HepG2 (cell line): ENCODE measurements around the gene PLSCR3. TPM values are rescaled to one million over a fixed set of nuclear protein-coding genes. Genes with fewer than 3 reads are reported as not detected.

ENCODE experiments used
- ATAC-seq: fragments of 200-7000 bp; cut with Tn5 transposase; 3 replicates; pipeline ENCODE4 v1.9.1; 2020; ENCODE audit warnings: mild to moderate bottlenecking, moderate library complexity
- BruUV-seq: library from RNA; stranded (reverse); fragments of 400-500 nt; replicated peaks from 2 replicates; lab custom pipeline; 2021; lab: Mats Ljungman, UMichigan
- CTCF ChIA-PET: fragments of 300-600 bp; formaldehyde crosslinking; extraction: SDS; loops from one replicate; lab custom pipeline; 2021; ENCODE audit warnings: low total read pairs, inconsistent platforms, low intra/inter-chr PET ratio; lab: Yijun Ruan, JAX
- POLR2A ChIA-PET: fragments of 350-600 bp; sonication (Branson Sonifier 250); formaldehyde crosslinking; loops from one replicate; lab custom pipeline; 2020; ENCODE audit warnings: antibody characterized with exemption, inconsistent platforms; lab: Yijun Ruan, JAX
- DNase-seq: peaks from one replicate; pipeline ENCODE4 v3.0.0-alpha.2; 2015; ENCODE audit warnings: low spot score
- FAIRE-seq: peaks from 3 replicates; lab custom pipeline; 2011; peaks lifted over from hg19 to GRCh38; lab: Jason Lieb, UNC
- H2AFZ ChIP-seq: one replicate; pipeline ENCODE4 v1.6.1; 2011; ENCODE audit warnings: low read length, inconsistent platforms
- H3K27ac ChIP-seq: fragments of 300-600 bp; 3 replicates; pipeline ENCODE4 v1.8.0; 2011; ENCODE audit warnings: mixed run types, mild to moderate bottlenecking, mixed read lengths, low read length, inconsistent platforms; ENCODE audit not compliant: insufficient read depth; ENCODE audit errors: extremely low read length
- H3K27me3 ChIP-seq, 2 experiments: fragments of 200-600 bp in 1 of 2; 2 replicates in 1 of 2; 3 replicates in 1 of 2; pipeline versions ENCODE4 v1.6.0 to v1.8.0; 2011; ENCODE audit warnings: low read length in 2 of 2, mild to moderate bottlenecking in 2 of 2, moderate library complexity in 2 of 2, inconsistent platforms in 1 of 2; ENCODE audit not compliant: insufficient read depth in 2 of 2, control insufficient read depth in 1 of 2
- H3K36me3 ChIP-seq, 2 experiments: fragments of 200-600 bp in 1 of 2; replicated peaks in 1 of 2; 2 replicates in 1 of 2; 3 replicates in 1 of 2; pipeline versions ENCODE4 v1.5.1 to v1.8.0; 2011; ENCODE audit warnings: low read length in 2 of 2, inconsistent platforms in 1 of 2; ENCODE audit not compliant: insufficient read depth in 2 of 2, control insufficient read depth in 1 of 2
- H3K4me1 ChIP-seq: 2 replicates; pipeline ENCODE4 v1.5.1; 2012; ENCODE audit warnings: low read length, inconsistent platforms; ENCODE audit not compliant: insufficient read depth
- H3K4me2 ChIP-seq: 2 replicates; pipeline ENCODE4 v1.6.0; 2011; ENCODE audit warnings: low read depth, low read length, inconsistent platforms
- H3K4me3 ChIP-seq, 3 experiments: fragments of 200-600 bp in 1 of 3; sonication (generic), shearing (Covaris generic) in 1 of 3; replicated peaks in 1 of 3; 2 replicates each; pipeline ENCODE4 v1.5.1; 2011 to 2016; ENCODE audit warnings: low read length in 3 of 3, inconsistent platforms in 2 of 3, low read depth in 2 of 3, mild to moderate bottlenecking in 2 of 3, control low read depth in 1 of 3, mixed read lengths in 1 of 3; ENCODE audit not compliant: insufficient read depth in 1 of 3
- H3K79me2 ChIP-seq: one replicate; pipeline ENCODE4 v1.6.1; 2011; ENCODE audit warnings: low read length, inconsistent platforms; ENCODE audit not compliant: insufficient read depth
- H3K9ac ChIP-seq: 2 replicates; pipeline ENCODE4 v1.6.0; 2011; ENCODE audit warnings: mild to moderate bottlenecking, low read depth, low read length, inconsistent platforms; ENCODE audit not compliant: insufficient read depth
- H3K9me3 ChIP-seq: 2 replicates; pipeline ENCODE4 v1.5.1; 2012; ENCODE audit warnings: mild to moderate bottlenecking, low read length
- H4K20me1 ChIP-seq: 2 replicates; pipeline ENCODE4 v1.6.0; 2011; ENCODE audit warnings: inconsistent platforms, mild to moderate bottlenecking, low read length, moderate library complexity; ENCODE audit not compliant: insufficient read depth
- CREM ChIP-seq, 2 experiments: sonication (generic) in 1 of 2; formaldehyde crosslinking in 1 of 2; IDR thresholded peaks; 2 replicates each; pipeline versions ENCODE4 v1.4.0 to v1.6.1; 2016 to 2020; ENCODE audit warnings: antibody characterized with exemption in 1 of 2, mild to moderate bottlenecking in 1 of 2, missing genetic modification reagents in 1 of 2
- DMAP1 ChIP-seq: IDR thresholded peaks from 2 replicates; pipeline ENCODE4 v1.6.1; 2016
- ERF ChIP-seq: IDR thresholded peaks from 2 replicates; pipeline ENCODE4 v1.6.1; 2018; ENCODE audit warnings: missing biosample characterization, missing genetic modification reagents
- KLF13 ChIP-seq: sonication (generic); formaldehyde crosslinking; IDR thresholded peaks from 2 replicates; pipeline ENCODE4 v1.4.0; 2020; ENCODE audit warnings: mild to moderate bottlenecking, missing genetic modification reagents
- MED1 ChIP-seq: sonication (generic); formaldehyde crosslinking; IDR thresholded peaks from 2 replicates; pipeline ENCODE4 v1.4.0; 2020; ENCODE audit warnings: missing genetic modification reagents
- NAIF1 ChIP-seq: sonication (generic); formaldehyde crosslinking; IDR thresholded peaks from 2 replicates; pipeline ENCODE4 v1.5.0; 2020; ENCODE audit warnings: mild to moderate bottlenecking, missing genetic modification reagents, borderline replicate concordance
- NFYC ChIP-seq: IDR thresholded peaks from 2 replicates; pipeline ENCODE4 v1.6.1; 2016; ENCODE audit warnings: missing genetic modification reagents, missing compliant biosample characterization
- PCBP1 ChIP-seq: fragments of 200-400 bp; formaldehyde crosslinking; IDR thresholded peaks from 2 replicates; pipeline ENCODE4 v1.6.1; 2017; ENCODE audit warnings: mild to moderate bottlenecking, low read depth, low read length, borderline replicate concordance
- PPARG ChIP-seq: conservative IDR thresholded peaks from 2 replicates; pipeline ENCODE4 v1.6.1; 2016; ENCODE audit warnings: missing biosample characterization, missing genetic modification reagents
- RFXAP ChIP-seq: sonication (generic); formaldehyde crosslinking; IDR thresholded peaks from 2 replicates; pipeline ENCODE4 v1.4.0; 2020; ENCODE audit warnings: missing genetic modification reagents, borderline replicate concordance
- SP140L ChIP-seq: sonication (generic); formaldehyde crosslinking; IDR thresholded peaks from 2 replicates; pipeline ENCODE4 v1.4.0; 2020; ENCODE audit warnings: missing genetic modification reagents, borderline replicate concordance
- SRF ChIP-seq: IDR thresholded peaks from 2 replicates; pipeline ENCODE4 v1.6.1; 2011; ENCODE audit warnings: mild to moderate bottlenecking, low read depth, low read length, moderate library complexity
- ZC3H13 ChIP-seq: sonication (generic); formaldehyde crosslinking; IDR thresholded peaks from 2 replicates; pipeline ENCODE4 v1.8.1; 2023; ENCODE audit warnings: mild to moderate bottlenecking, missing genetic modification reagents, moderate library complexity
- ZNF570 ChIP-seq: sonication (generic); formaldehyde crosslinking; IDR thresholded peaks from 2 replicates; pipeline ENCODE4 v1.4.0; 2020; ENCODE audit warnings: mild to moderate bottlenecking, missing genetic modification reagents, borderline replicate concordance
- ZNF709 ChIP-seq: sonication (generic); formaldehyde crosslinking; IDR thresholded peaks from 2 replicates; pipeline ENCODE4 v1.5.0; 2020; ENCODE audit warnings: mild to moderate bottlenecking, missing genetic modification reagents
- ZNF775 ChIP-seq: sonication (generic); formaldehyde crosslinking; IDR thresholded peaks from 2 replicates; pipeline ENCODE4 v1.4.0; 2020; ENCODE audit warnings: missing genetic modification reagents, mild to moderate bottlenecking, moderate library complexity, borderline replicate concordance
- ZNF790 ChIP-seq: sonication (generic); formaldehyde crosslinking; IDR thresholded peaks from 2 replicates; pipeline ENCODE4 v1.8.0; 2022; ENCODE audit warnings: missing genetic modification reagents, mild to moderate bottlenecking, borderline replicate concordance
- WGBS: methylation state at CpG from one replicate; pipeline ENCODE4 v1.1.6; 2017; ENCODE audit warnings: low lambda C conversion rate; 5-methylcytosine and 5-hydroxymethylcytosine counted together
- in situ Hi-C: cut with HindIII; loops from 2 replicates; pipeline ENCODE4 v1.10.0; 2017; ENCODE audit warnings: low pct_unique_long_range_greater_than_20kb; ENCODE audit not compliant: extremely low pct_ligation_motif_present
- intact Hi-C: fragments of 100-400 bp; cut with micrococcal nuclease; formaldehyde crosslinking; loops from one replicate; pipeline ENCODE4 v1.10.0; 2022; ENCODE audit not compliant: unreplicated experiment
- polyA plus RNA-seq, 8 experiments: library from polyadenylated mRNA; depleted of rRNA in 3 of 8; stranded (reverse) in 7 of 8; unstranded in 1 of 8; fragments of >200 nt; fragmentation: Illumina TruSeq in 4 of 8; extraction: Trizol in 4 of 8; gene quantifications; 2 replicates each; pipeline versions ENCODE4 v1.2.1 to v1.2.3, GENCODE V29; 2011 to 2016; ENCODE audit warnings: low read depth in 4 of 8, missing spikeins in 1 of 8, mixed read lengths in 1 of 8; ENCODE audit not compliant: insufficient read depth in 1 of 8
- total RNA-seq, 5 experiments: library from RNA; depleted of rRNA; stranded (reverse); fragments of >200 nt; fragmentation: Illumina TruSeq; extraction: Trizol; gene quantifications; 2 replicates each; pipeline ENCODE4 v1.2.3, GENCODE V29; 2016; ENCODE audit warnings: low read depth in 1 of 5
- TF ChIP-seq, protein P1 (sequence below): sonication (generic); formaldehyde crosslinking; IDR thresholded peaks from 2 replicates; pipeline ENCODE4 v1.5.0; 2020; ENCODE audit warnings: missing genetic modification reagents
- TF ChIP-seq, protein P2 (sequence below), 2 experiments: sonication (generic) in 1 of 2; formaldehyde crosslinking in 1 of 2; IDR thresholded peaks; 2 replicates each; pipeline versions ENCODE4 v1.4.0 to v1.6.1; 2018 to 2020; ENCODE audit warnings: missing genetic modification reagents in 2 of 2, borderline replicate concordance in 1 of 2, low read depth in 1 of 2, mild to moderate bottlenecking in 1 of 2, missing biosample characterization in 1 of 2
- TF ChIP-seq, protein P3 (sequence below): sonication (generic); formaldehyde crosslinking; conservative IDR thresholded peaks from 2 replicates; pipeline ENCODE4 v1.4.0; 2020; ENCODE audit warnings: missing genetic modification reagents

PLSCR3 gene
- total and polyA plus RNA-seq, 2 of the 13 experiments (the other 11 are each of a cell fraction or from before 2014, with no cell fraction given), result 5.6 to 6.2 TPM

DNA sequence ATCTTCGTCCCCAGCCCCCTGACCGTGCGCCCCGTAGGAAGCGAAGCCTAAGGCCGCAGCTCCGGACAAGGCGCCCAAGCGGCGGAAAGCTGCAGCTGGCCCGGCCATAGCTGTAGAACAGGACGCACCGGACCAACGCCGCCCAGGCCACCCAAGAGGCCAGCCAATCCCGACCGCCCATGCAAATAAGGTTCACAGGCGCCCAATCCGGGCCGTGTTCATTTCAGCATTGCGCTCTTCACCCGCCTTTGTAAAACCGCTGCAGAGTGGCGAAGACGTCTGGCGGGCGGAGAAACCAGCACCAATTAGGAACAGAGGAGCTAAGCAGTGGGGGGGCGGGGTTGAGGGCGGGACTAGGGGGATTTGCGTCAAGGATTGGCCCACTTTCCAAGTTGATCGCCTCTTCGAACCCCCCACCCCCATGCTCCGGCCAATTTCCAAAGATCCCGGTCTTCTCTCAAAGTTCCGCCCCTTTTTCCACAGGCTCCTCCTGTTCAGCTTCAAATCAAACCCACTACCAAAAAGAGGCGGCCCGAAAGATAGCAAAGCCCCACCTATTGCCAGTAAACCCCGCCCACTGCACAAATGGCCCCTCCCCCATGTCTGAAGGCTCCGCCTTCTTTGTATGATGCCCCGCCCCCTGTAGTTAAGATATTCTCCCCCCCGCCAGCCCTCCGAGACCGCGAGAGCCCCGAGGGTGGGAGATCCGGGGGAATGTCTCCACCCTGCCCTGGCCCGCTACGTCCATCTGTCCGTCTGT, 9.8 kb upstream of the PLSCR3 start, which contains the start of gene TMEM256:
Gene TMEM256 (minus strand): TSS at position 121 of the 760 bp plus-strand sequence. CDS start 13 bp downstream, at position 108.
- in situ Hi-C loops, result no loop called here
- H3K4me3 ChIP-seq, result peak within 1 kb of the TSS; percentile 76 to 95 (median 80)
- H3K27ac ChIP-seq, result peak within 1 kb of the TSS; percentile 99
- ChIA-PET POLR2A (interaction anchor here (0.6 to 3.3 kb wide), 50 partner anchors 8 to 978 kb away, joined by 3 to 76 read pairs (median 4); partner anchors contain the start of genes ASGR2, CD68, CHRNB1 and DVL2), CTCF (no interaction called here)
- H3K36me3 ChIP-seq, result no peaks in the 10 kb centered on the region
- H4K20me1 ChIP-seq, result no peaks in the 10 kb centered on the region
- FAIRE-seq, result peak; percentile 97
- no peaks in the 10 kb centered on the region; a peak in 2 of 5 replicates for H3K27me3 ChIP-seq
- H3K9me3 ChIP-seq, result no peaks in the 10 kb centered on the region
- peak; percentile 95 for ATAC-seq
- no TSS peak for BruUV-seq
- peak within 1 kb of the TSS; percentile 90 for H3K9ac ChIP-seq
- peaks cover 18% of the 10 kb centered on the region for H3K4me1 ChIP-seq
- 2% methylated on average over 22 of the region's 49 CpGs for WGBS
- peak; percentile 98 for DNase-seq
- peak within 1 kb of the TSS; percentile 100 for H3K4me2 ChIP-seq
- intact Hi-C loops, result loop anchor here (1.0 to 5.0 kb wide), 3 partner anchors 31 to 78 kb away; partner anchors contain the start of genes POLR2A, SLC35G6, TMEM102 and TMEM95
- H2AFZ ChIP-seq, result no peak within 1 kb of the TSS
- peaks cover 4% of the 10 kb centered on the region for H3K79me2 ChIP-seq
- TF ChIP-seq ZNF570 (no peak), PPARG (CRISPR knock-in tag) (no peak), DMAP1 (CRISPR knock-in tag) (peak; percentile 37), KLF13 (CRISPR knock-in tag) (no peak), ZNF775 (CRISPR knock-in tag) (no peak), NAIF1 (CRISPR knock-in tag) (0 out of 2 replicates have a peak, but pooled peaks have one; percentile 5), CREM (IDR thresholded peaks at IDR 0.05) (peak; percentile 45; the same call in 1 of the 2 replicates), CREM (CRISPR knock-in tag; IDR thresholded peaks at IDR 0.05) (no peak), SP140L (no peak), RFXAP (CRISPR knock-in tag) (peak; percentile 63; the same call in 1 of the 2 replicates), SRF (peak; percentile 17; the same call in 1 of the 2 replicates), ZNF709 (CRISPR knock-in tag) (0 out of 2 replicates have a peak, but pooled peaks have one; percentile 36), MED1 (CRISPR knock-in tag) (peak; percentile 51; the same call in 1 of the 2 replicates), ZNF790 (CRISPR knock-in tag) (0 out of 2 replicates have a peak, but pooled peaks have one; percentile 41), ZC3H13 (CRISPR knock-in tag) (no peak), PCBP1 (peak; percentile 77; the same call in 1 of the 2 replicates), NFYC (CRISPR knock-in tag) (peak; percentile 91), ERF (CRISPR knock-in tag) (peak; percentile 9)
- TF ChIP-seq, protein P1, sequence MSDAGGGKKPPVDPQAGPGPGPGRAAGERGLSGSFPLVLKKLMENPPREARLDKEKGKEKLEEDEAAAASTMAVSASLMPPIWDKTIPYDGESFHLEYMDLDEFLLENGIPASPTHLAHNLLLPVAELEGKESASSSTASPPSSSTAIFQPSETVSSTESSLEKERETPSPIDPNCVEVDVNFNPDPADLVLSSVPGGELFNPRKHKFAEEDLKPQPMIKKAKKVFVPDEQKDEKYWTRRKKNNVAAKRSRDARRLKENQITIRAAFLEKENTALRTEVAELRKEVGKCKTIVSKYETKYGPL (CRISPR knock-in tag), result 0 out of 2 replicates have a peak, but pooled peaks have one; percentile 51
- TF ChIP-seq, protein P2, sequence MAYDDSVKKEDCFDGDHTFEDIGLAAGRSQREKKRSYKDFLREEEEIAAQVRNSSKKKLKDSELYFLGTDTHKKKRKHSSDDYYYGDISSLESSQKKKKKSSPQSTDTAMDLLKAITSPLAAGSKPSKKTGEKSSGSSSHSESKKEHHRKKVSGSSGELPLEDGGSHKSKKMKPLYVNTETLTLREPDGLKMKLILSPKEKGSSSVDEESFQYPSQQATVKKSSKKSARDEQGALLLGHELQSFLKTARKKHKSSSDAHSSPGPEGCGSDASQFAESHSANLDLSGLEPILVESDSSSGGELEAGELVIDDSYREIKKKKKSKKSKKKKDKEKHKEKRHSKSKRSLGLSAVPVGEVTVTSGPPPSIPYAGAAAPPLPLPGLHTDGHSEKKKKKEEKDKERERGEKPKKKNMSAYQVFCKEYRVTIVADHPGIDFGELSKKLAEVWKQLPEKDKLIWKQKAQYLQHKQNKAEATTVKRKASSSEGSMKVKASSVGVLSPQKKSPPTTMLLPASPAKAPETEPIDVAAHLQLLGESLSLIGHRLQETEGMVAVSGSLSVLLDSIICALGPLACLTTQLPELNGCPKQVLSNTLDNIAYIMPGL (CRISPR knock-in tag; IDR thresholded peaks at IDR 0.05; ENCODE audit: borderline replicate concordance in 1 of 2, low read depth in 1 of 2), result peak; percentile 31 to 33; a peak in 1 of 4 replicates
- TF ChIP-seq, protein P3, sequence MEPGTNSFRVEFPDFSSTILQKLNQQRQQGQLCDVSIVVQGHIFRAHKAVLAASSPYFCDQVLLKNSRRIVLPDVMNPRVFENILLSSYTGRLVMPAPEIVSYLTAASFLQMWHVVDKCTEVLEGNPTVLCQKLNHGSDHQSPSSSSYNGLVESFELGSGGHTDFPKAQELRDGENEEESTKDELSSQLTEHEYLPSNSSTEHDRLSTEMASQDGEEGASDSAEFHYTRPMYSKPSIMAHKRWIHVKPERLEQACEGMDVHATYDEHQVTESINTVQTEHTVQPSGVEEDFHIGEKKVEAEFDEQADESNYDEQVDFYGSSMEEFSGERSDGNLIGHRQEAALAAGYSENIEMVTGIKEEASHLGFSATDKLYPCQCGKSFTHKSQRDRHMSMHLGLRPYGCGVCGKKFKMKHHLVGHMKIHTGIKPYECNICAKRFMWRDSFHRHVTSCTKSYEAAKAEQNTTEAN (CRISPR knock-in tag), result 0 out of 2 replicates have a peak, but pooled peaks have one; percentile 28
